Common myeloid progenitor, CD34-positive (primary cell): ENCODE measurements around the gene ZNF778.
"Not testable (repeated sequence)": the region's sequence is repeated elsewhere in the genome, so short reads cannot be mapped to it uniquely, and the experiment has no call there.

ENCODE experiments used
- CTCF ChIA-PET: fragments of 350-600 bp; sonication (Branson Sonifier 250); formaldehyde crosslinking; loops from one replicate; lab custom pipeline; 2021; ENCODE audit warnings: antibody characterized with exemption; lab: Charles Lee
- POLR2A ChIA-PET: fragments of 350-600 bp; sonication (Branson Sonifier 250); formaldehyde crosslinking; loops from one replicate; lab custom pipeline; 2021; ENCODE audit warnings: antibody characterized with exemption; lab: Charles Lee
- DNase-seq, 3 donors: peaks; one replicate each; pipeline versions ENCODE4 v3.0.0 to v3.0.0-alpha.2; 2013
- H3K27ac ChIP-seq, 2 experiments: 1 replicate in 1 of 2; 2 replicates in 1 of 2; pipeline ENCODE4 v1.7.0; 2013; ENCODE audit warnings: inconsistent platforms in 2 of 2, low read length in 2 of 2, mild to moderate bottlenecking in 2 of 2, low read depth in 1 of 2, moderate library complexity in 1 of 2; ENCODE audit not compliant: severe bottlenecking in 2 of 2, insufficient read depth in 1 of 2, poor library complexity in 1 of 2
- H3K27me3 ChIP-seq, 5 experiments: replicated peaks in 2 of 5; 1 replicate in 3 of 5; 2 replicates in 2 of 5; pipeline versions ENCODE4 v1.6.1 to v1.7.0; 2013; ENCODE audit warnings: low read length in 4 of 5, mild to moderate bottlenecking in 2 of 5, moderate library complexity in 2 of 5, inconsistent platforms in 1 of 5; ENCODE audit not compliant: insufficient read depth in 5 of 5, control insufficient read depth in 4 of 5
- H3K36me3 ChIP-seq, 4 experiments: 1 replicate in 2 of 4; 2 replicates in 2 of 4; pipeline versions ENCODE4 v1.6.1 to v1.7.0; 2013; ENCODE audit warnings: low read length in 3 of 4, control low read depth in 1 of 4, mild to moderate bottlenecking in 1 of 4; ENCODE audit not compliant: control insufficient read depth in 4 of 4, insufficient read depth in 4 of 4
- H3K4me1 ChIP-seq, 4 experiments: 1 replicate in 3 of 4; 2 replicates in 1 of 4; pipeline versions ENCODE4 v1.6.1 to v1.7.1; 2013; ENCODE audit warnings: low read length in 3 of 4, mild to moderate bottlenecking in 3 of 4, control low read depth in 1 of 4, inconsistent platforms in 1 of 4, moderate library complexity in 1 of 4; ENCODE audit not compliant: control insufficient read depth in 4 of 4, insufficient read depth in 4 of 4; ENCODE audit errors: control extremely low read depth in 1 of 4
- H3K4me3 ChIP-seq, 7 experiments: 1 replicate in 4 of 7; 2 replicates in 3 of 7; pipeline versions ENCODE4 v1.5.1 to v1.7.0; 2013; ENCODE audit warnings: mild to moderate bottlenecking in 7 of 7, low read length in 6 of 7, moderate library complexity in 6 of 7, inconsistent platforms in 2 of 7, low read depth in 2 of 7, control low read depth in 1 of 7; ENCODE audit not compliant: insufficient read depth in 4 of 7, control insufficient read depth in 1 of 7; ENCODE audit errors: extremely low read depth in 1 of 7
- H3K9me3 ChIP-seq, 5 experiments: 1 replicate in 4 of 5; 2 replicates in 1 of 5; pipeline versions ENCODE4 v1.6.1 to v1.7.1; 2013; ENCODE audit warnings: low read length in 4 of 5, mild to moderate bottlenecking in 2 of 5, inconsistent platforms in 1 of 5, low read depth in 1 of 5, moderate library complexity in 1 of 5; ENCODE audit not compliant: control insufficient read depth in 4 of 5, insufficient read depth in 2 of 5; ENCODE audit errors: control extremely low read depth in 1 of 5
- WGBS: methylation state at CpG from one replicate; pipeline ENCODE4 v1.1.5; 2013; ENCODE audit not compliant: insufficient coverage; 5-methylcytosine and 5-hydroxymethylcytosine counted together

ZNF778 gene

GRCh38 chr16:89247734-89248075 is 30.2 kb downstream of the ZNF778 start:
- WGBS, result 5% methylated on average over 14 of the region's 45 CpGs
- H3K4me1 ChIP-seq, H3K27ac ChIP-seq, H3K36me3 ChIP-seq, POLR2A ChIA-PET: not testable (repeated sequence)
- Histone ChIP-seq H3K27me3 (peaks cover 0 to 16% (median 0%) of the 10 kb centered on the region in 5 experiments), H3K9me3 (peaks cover 0 to 19% (median 10%) of the 10 kb centered on the region in 5 experiments), H3K4me3 (peak overlapping the region in 5 of 7 experiments; percentile 31 to 65 (median 52))
- DNase-seq, result peak in 1 of 3 donors; percentile 36
- CTCF ChIA-PET, result interaction anchor here (1.0 to 1.4 kb wide), 2 partner anchors 11 to 67 kb away, joined by 3 read pairs; no protein-coding TSS in a partner anchor

GRCh38 chr16:89248196-89248982 is 30.9 kb downstream of the ZNF778 start:
- Histone ChIP-seq H3K27ac (no peak overlapping the region), H3K9me3 (peaks cover 0 to 19% (median 10%) of the 10 kb centered on the region in 5 experiments), H3K36me3 (no peaks in the 10 kb centered on the region), H3K27me3 (peaks cover 0 to 16% (median 0%) of the 10 kb centered on the region in 5 experiments), H3K4me3 (peak overlapping the region in 3 of 7 experiments; percentile 51 to 65 (median 59)), H3K4me1 (peaks cover 0 to 9% (median 7%) of the 10 kb centered on the region in 4 experiments)
- DNase-seq, result no peak
- ChIA-PET POLR2A (no interaction called here), CTCF (no interaction called here)
- 64% methylated on average over 47 of the region's 69 CpGs for WGBS

DNA sequence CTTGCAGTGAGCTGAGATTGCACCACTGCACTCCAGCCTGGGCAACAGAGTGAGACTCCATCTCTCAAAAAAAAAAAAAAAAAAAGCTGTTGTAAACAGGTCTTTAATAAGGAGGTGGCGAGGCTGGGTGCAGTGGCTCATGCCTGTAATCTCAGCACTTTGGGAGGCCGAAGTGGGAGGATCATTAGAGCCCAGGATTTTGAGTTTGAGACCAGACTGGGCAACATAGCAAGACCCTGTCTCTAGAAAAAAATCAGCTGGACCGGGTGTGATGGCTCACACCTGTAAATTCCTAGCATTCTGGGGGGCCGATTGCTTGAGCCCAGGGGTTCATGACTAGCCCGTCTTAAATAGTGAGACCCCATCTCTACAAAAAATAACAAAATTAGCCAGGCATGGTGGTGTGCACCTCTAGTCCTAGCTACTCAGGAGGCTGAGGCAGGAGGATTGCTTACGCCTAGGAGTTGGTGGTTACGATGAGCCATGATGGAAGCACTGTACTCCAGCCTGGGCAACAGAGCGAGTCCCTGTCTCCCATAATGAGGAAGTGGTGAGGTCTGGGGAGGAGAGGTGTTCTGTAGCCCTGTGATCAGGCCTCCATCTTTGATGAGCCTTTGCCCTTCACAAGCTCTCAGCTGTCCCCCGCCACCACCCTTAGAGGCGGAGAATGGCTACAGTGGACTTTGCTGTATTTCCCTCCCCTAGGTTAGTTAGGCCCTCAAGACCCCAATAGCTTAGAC is 36.2 kb downstream of the ZNF778 start:
- 97% methylated on average over 9 of the region's 10 CpGs for WGBS
- Histone ChIP-seq H3K9me3 (peaks cover 0 to 11% (median 8%) of the 10 kb centered on the region in 5 experiments), H3K4me3 (no peak overlapping the region), H3K27me3 (peaks cover 0 to 36% (median 8%) of the 10 kb centered on the region in 5 experiments), H3K36me3 (no peaks in the 10 kb centered on the region), H3K4me1 (peaks cover 0 to 25% (median 19%) of the 10 kb centered on the region in 4 experiments), H3K27ac (no peak overlapping the region)
- ChIA-PET POLR2A (no interaction called here), CTCF (interaction anchor here (1.0 kb wide), 1 partner anchor 18 kb away, joined by 3 read pairs; no protein-coding TSS in a partner anchor)
- peak in 2 of 3 donors; percentile 35 to 43 for DNase-seq

- Histone ChIP-seq H3K27ac (no peak overlapping the region), H3K4me1 (peaks cover 0 to 29% (median 19%) of the 10 kb centered on the region in 4 experiments), H3K4me3 (peak overlapping the region in 5 of 7 experiments; percentile 1 to 66 (median 35)), H3K27me3 (peaks cover 0 to 31% (median 8%) of the 10 kb centered on the region in 5 experiments), H3K9me3 (no peaks in the 10 kb centered on the region), H3K36me3 (no peaks in the 10 kb centered on the region)
- POLR2A ChIA-PET, result no interaction called here
- 6% methylated on average over 49 of the region's 57 CpGs for WGBS
- DNase-seq, result peak; percentile 87 to 95 (median 94)
- CTCF ChIA-PET, result interaction anchor here (1.0 kb wide), 1 partner anchor 32 kb away, joined by 4 read pairs; no protein-coding TSS in a partner anchor
Observed at GRCh38 chr16:89256651-89257254, 39.2 kb downstream of the ZNF778 start.

- peak in 1 of 3 donors; percentile 24 for DNase-seq
- Histone ChIP-seq H3K36me3 (no peaks in the 10 kb centered on the region), H3K27me3 (peaks cover 0 to 31% (median 8%) of the 10 kb centered on the region in 5 experiments), H3K4me3 (peak overlapping the region; percentile 1 to 66 (median 35)), H3K4me1 (peaks cover 0 to 30% (median 19%) of the 10 kb centered on the region in 4 experiments), H3K27ac (no peak overlapping the region), H3K9me3 (peaks cover 0 to under 1% (median 0%) of the 10 kb centered on the region in 5 experiments)
- ChIA-PET POLR2A (interaction anchor here (0.6 kb wide), 1 partner anchor 16 kb away, joined by 4 read pairs; no protein-coding TSS in a partner anchor), CTCF (interaction anchor here (1.0 kb wide), 1 partner anchor 32 kb away, joined by 4 read pairs; no protein-coding TSS in a partner anchor)
- WGBS, result 3% methylated on average over 42 of the region's 44 CpGs
Observed at GRCh38 chr16:89257281-89257731, 39.8 kb downstream of the ZNF778 start.

DNA sequence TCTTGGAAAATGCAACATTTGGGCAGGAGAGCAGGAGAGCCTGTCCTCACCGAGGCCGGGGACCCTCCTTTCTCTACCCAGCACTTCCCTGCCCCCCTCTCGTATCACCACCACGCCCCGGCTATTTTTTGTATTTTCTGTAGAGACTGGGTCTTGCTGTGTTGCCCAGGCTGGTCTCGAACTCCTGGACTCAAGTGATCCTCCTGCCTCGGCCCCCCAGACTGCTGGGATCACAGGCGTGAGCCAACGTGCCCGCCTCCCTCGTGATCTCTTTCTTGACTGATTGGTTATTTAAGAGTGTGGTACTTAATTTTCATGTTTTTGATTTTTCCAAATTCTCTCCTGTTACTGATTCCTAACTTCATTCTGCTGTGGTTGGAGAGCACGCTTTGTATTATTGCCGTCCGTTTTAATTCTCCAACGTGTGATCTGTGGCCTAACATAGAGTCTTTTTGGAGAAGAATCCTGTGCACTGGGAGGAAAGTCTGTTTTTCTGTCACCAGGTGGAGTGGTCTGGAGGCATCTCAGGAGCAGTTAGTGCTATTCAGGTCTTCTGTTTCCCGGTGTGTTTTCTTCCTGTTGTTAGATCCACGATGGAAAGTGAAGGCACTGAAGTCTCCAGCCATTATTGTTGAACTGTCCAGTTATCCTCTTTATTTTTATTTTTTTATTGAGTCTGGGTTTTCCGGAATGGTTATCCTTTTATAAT is 40.4 kb downstream of the ZNF778 start:
- DNase-seq, result peak in 2 of 3 donors; percentile 22 to 24
- Histone ChIP-seq H3K27ac (no peak overlapping the region), H3K36me3 (no peaks in the 10 kb centered on the region), H3K9me3 (peaks cover 0 to 7% (median 2%) of the 10 kb centered on the region in 5 experiments), H3K4me1 (peaks cover 0 to 30% (median 19%) of the 10 kb centered on the region in 4 experiments), H3K4me3 (peak overlapping the region in 3 of 7 experiments; percentile 1 to 66 (median 35)), H3K27me3 (peaks cover 0 to 31% (median 8%) of the 10 kb centered on the region in 5 experiments)
- 74% methylated on average over 11 of the region's 18 CpGs for WGBS
- POLR2A ChIA-PET, result interaction anchor here (0.6 kb wide), 1 partner anchor 17 kb away, joined by 4 read pairs; no protein-coding TSS in a partner anchor
- CTCF ChIA-PET, result interaction anchor here (1.0 kb wide), 1 partner anchor 31 kb away, joined by 4 read pairs; no protein-coding TSS in a partner anchor
